ENCODE data around the gene KAZN. TPM values are rescaled to one million over a fixed set of nuclear protein-coding genes. Genes with fewer than 3 reads are reported as not detected.

KAZN gene
- polyA plus RNA-seq, 2 of the 4 experiments (the other 2 are of a cell fraction) = 1.3 to 1.9 TPM

- TF ChIP-seq EHMT2 (IDR thresholded peaks at IDR 0.05; ENCODE audit: low read depth) = no peak
- TF ChIP-seq ATOH8 (CRISPR knock-in tag; IDR thresholded peaks at IDR 0.05; ENCODE audit: low read depth) = no peak
- no peak for TF ChIP-seq MAFK (IDR thresholded peaks at IDR 0.05; ENCODE audit: partially characterized antibody)
- TF ChIP-seq SREBF2 (IDR thresholded peaks at IDR 0.05) = no peak
- no peak for TF ChIP-seq POLR2AphosphoS2 (conservative IDR thresholded peaks at IDR 0.05; ENCODE audit: low read length)
- TF ChIP-seq MYC (IDR thresholded peaks at IDR 0.05; ENCODE audit: borderline replicate concordance, low read length) = no peak
- no peak for TF ChIP-seq JUNB (IDR thresholded peaks at IDR 0.05)
- no peak for TF ChIP-seq GATA3 (IDR thresholded peaks at IDR 0.05; ENCODE audit: borderline replicate concordance)
- no peak for DNase-seq (ENCODE audit: low read depth in 1 of 2, low spot score in 1 of 2)
- FAIRE-seq = no peak
- Histone ChIP-seq H3K9me3 (peaks cover 10% of the 10 kb centered on the region; the same call in 1 of the 3 replicates), H3K27ac (no peak overlapping the region), H3K4me3 (no peak overlapping the region), H3K4me2 (no peak overlapping the region), H3K4me1 (no peaks in the 10 kb centered on the region)
- ChIA-PET POLR2A (no interaction called here), CTCF (no interaction called here)
- no CpG with 5 or more reads among the region's 5 CpGs for WGBS (ENCODE audit: missing lambda C conversion rate)
- no peak for ATAC-seq
Measured at GRCh38 chr1:14951766-14952165, 353.3 kb downstream of the KAZN start.

GRCh38 chr1:14952626-14953314 is 354.3 kb downstream of the KAZN start:
- FAIRE-seq (no peak), DNase-seq (ENCODE audit: low read depth in 1 of 2, low spot score in 1 of 2) (no peak), ATAC-seq (no peak)
- TF ChIP-seq RCOR1 (IDR thresholded peaks at IDR 0.05; ENCODE audit: low read depth, low read length) (no peak), RAD21 (conservative IDR thresholded peaks at IDR 0.05 in 1 of 2, IDR thresholded peaks at IDR 0.05 in 1 of 2) (no peak), HES2 (IDR thresholded peaks at IDR 0.05) (no peak), TFCP2L1 (CRISPR knock-in tag; IDR thresholded peaks at IDR 0.05) (no peak), MAZ (IDR thresholded peaks at IDR 0.05; ENCODE audit: borderline replicate concordance, low read depth, low read length) (no peak), HDAC2 (IDR thresholded peaks at IDR 0.05) (no peak), HOXB13 (CRISPR knock-in tag; IDR thresholded peaks at IDR 0.05; ENCODE audit: low read depth) (no peak), KDM5A (IDR thresholded peaks at IDR 0.05) (no peak), ATOH8 (CRISPR knock-in tag; IDR thresholded peaks at IDR 0.05; ENCODE audit: low read depth) (no peak), ZC3H11A (IDR thresholded peaks at IDR 0.05) (no peak), MAFK (IDR thresholded peaks at IDR 0.05; ENCODE audit: partially characterized antibody) (no peak), FOSL2 (IDR thresholded peaks at IDR 0.05) (no peak), FOSL2 (CRISPR knock-in tag; IDR thresholded peaks at IDR 0.05) (no peak), HEYL (CRISPR knock-in tag; IDR thresholded peaks at IDR 0.05) (no peak), FOSB (CRISPR knock-in tag; IDR thresholded peaks at IDR 0.05) (no peak), ZFP36 (IDR thresholded peaks at IDR 0.05; ENCODE audit: borderline replicate concordance, partially characterized antibody) (no peak), ELK1 (IDR thresholded peaks at IDR 0.05; ENCODE audit: low read depth, low read length) (no peak), PBX3 (IDR thresholded peaks at IDR 0.05) (no peak), NFE2L2 (conservative IDR thresholded peaks at IDR 0.05; ENCODE audit: low read length) (no peak)
- ChIA-PET POLR2A (no interaction called here), CTCF (no interaction called here)
- Histone ChIP-seq H3K27ac (no peak overlapping the region), H3K9me3 (peaks cover 10% of the 10 kb centered on the region; the same call in 1 of the 3 replicates), H3K4me2 (no peak overlapping the region), H3K4me1 (no peaks in the 10 kb centered on the region), H3K4me3 (no peak overlapping the region)
- WGBS (ENCODE audit: missing lambda C conversion rate) = 78% methylated on average over 8 of the region's 11 CpGs

Measured in A549 (cell line).